Central memory CD8-positive, alpha-beta T cell (primary cell): ENCODE measurements around the gene CCDC85A.

Experiments used
- ATAC-seq: fragments of 150-1000 bp; cut with Tn5 transposase; replicated peaks from 2 replicates; pipeline ENCODE4 v1.10.0; 2022; ENCODE audit warnings: mild to moderate bottlenecking, moderate FRiP score, moderate number of reproducible peaks; ENCODE audit not compliant: poor library complexity, severe bottlenecking; ENCODE audit errors: extremely low read depth
- DNase-seq, 2 donors: peaks; one replicate each; pipeline ENCODE4 v3.0.0; 2021; ENCODE audit warnings: low spot score in 2 of 2
- H3K27ac Mint-ChIP-seq: one replicate; pipeline ENCODE4 v1.8.0; 2022; ENCODE audit warnings: low read depth, mild to moderate bottlenecking, moderate library complexity, mixed read lengths
- H3K27me3 Mint-ChIP-seq: one replicate; pipeline ENCODE4 v1.8.0; 2022; ENCODE audit warnings: mixed read lengths
- H3K36me3 Mint-ChIP-seq: one replicate; pipeline ENCODE4 v1.8.0; 2022; ENCODE audit warnings: mild to moderate bottlenecking, moderate library complexity, mixed read lengths; ENCODE audit not compliant: insufficient read depth
- H3K4me1 Mint-ChIP-seq: one replicate; pipeline ENCODE4 v1.8.0; 2022; ENCODE audit warnings: mixed read lengths
- H3K4me3 Mint-ChIP-seq: one replicate; pipeline ENCODE4 v1.8.0; 2022; ENCODE audit warnings: mild to moderate bottlenecking, moderate library complexity, mixed read lengths
- H3K9me3 Mint-ChIP-seq: one replicate; pipeline ENCODE4 v1.8.0; 2022; ENCODE audit warnings: mixed read lengths

Gene CCDC85A

GRCh38 chr2:56175779-56176178 lies 8.0 kb upstream of the CCDC85A start:
- Mint-ChIP-seq H3K36me3 (no peaks in the 10 kb centered on the region), H3K27me3 (peaks cover 7% of the 10 kb centered on the region), H3K4me3 (no peak overlapping the region), H3K4me1 (no peaks in the 10 kb centered on the region), H3K9me3 (peaks cover 5% of the 10 kb centered on the region), H3K27ac (no peak overlapping the region)
- no peak for ATAC-seq
- DNase-seq, result no peak

DNA sequence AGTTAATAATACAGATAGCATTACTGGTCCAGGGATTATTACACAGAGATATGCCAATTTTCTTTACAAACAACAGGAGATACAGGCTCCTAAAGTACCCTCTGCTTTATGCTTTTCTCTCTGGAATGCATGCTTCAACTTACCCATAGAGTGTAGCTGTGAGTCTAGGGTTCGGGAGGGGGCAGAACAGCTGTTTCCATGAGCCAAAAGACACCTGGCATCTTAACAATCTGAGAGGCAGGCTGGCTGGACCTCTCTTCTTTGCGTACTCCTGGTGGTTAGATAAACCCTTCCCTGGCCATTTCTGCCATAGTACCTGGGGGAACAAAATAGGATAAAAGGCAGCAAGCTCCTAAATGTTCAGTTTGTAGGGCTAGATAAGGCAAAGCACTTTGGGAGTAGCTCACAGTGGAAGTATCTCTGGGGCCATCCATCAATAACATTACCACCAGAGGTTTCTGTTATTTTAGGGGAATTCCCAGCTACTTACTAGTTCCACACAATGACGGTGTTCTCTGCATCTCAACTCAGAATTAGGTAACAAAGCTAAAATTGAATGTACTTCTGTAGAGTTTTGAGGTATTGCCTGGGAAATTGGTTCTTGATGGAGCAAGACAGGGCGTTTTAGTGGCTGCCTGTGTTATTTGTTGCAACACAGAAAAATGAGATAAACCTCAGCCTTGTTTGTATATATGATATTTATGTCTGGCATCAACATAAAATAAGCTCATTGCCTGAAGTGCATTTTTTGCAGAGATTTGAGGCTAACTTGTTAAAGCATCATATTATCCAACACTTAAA lies 6.2 kb upstream of the CCDC85A start:
- ATAC-seq, result no peak
- Mint-ChIP-seq H3K4me3 (no peak overlapping the region), H3K36me3 (no peaks in the 10 kb centered on the region), H3K27ac (no peak overlapping the region), H3K27me3 (peaks cover 22% of the 10 kb centered on the region), H3K9me3 (no peaks in the 10 kb centered on the region), H3K4me1 (no peaks in the 10 kb centered on the region)
- no peak for DNase-seq

- no peak overlapping the region for H3K27ac Mint-ChIP-seq
- H3K4me3 Mint-ChIP-seq, result no peak overlapping the region
- ATAC-seq, result no peak
Measured at GRCh38 chr2:56179931-56180330, 3.9 kb upstream of the CCDC85A start.

DNA sequence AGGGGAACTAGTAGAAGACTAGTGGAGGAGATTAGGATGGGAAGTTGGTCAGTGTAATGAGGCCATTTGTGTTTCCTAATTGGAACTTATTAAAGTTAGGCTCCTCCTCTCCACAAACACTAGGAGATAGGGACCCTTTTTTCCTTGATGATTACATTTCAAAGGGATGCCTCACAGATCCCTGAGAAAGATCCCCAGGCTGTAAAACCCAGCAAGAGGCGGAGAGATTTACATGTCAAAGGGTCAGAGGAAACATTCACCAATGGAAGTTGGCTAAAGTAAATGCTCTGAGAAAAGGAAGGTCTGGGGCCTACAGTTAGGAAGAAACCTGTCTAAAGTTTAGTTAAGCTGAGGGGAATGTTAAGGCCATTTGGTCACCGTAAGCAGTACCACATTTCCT lies 1.4 kb upstream of the CCDC85A start:
- Mint-ChIP-seq H3K27me3 (peaks cover 57% of the 10 kb centered on the region), H3K36me3 (no peaks in the 10 kb centered on the region), H3K4me1 (no peaks in the 10 kb centered on the region), H3K9me3 (no peaks in the 10 kb centered on the region), H3K4me3 (no peak overlapping the region), H3K27ac (no peak overlapping the region)
- ATAC-seq (no peak), DNase-seq (no peak)

More at GRCh38 chr2:56179931-56180330, 3.9 kb upstream of the CCDC85A start:
- Mint-ChIP-seq H3K4me1 (no peaks in the 10 kb centered on the region), H3K9me3 (no peaks in the 10 kb centered on the region), H3K27me3 (peaks cover 32% of the 10 kb centered on the region), H3K36me3 (no peaks in the 10 kb centered on the region)
- DNase-seq, result no peak

GRCh38 chr2:56184500-56185011 lies 766 bp downstream of the CCDC85A start:
- no peaks in the 10 kb centered on the region for H3K4me1 Mint-ChIP-seq
- no peak for ATAC-seq
- H3K27ac Mint-ChIP-seq, result no peak overlapping the region
- DNase-seq, result no peak
- peaks cover 52% of the 10 kb centered on the region for H3K27me3 Mint-ChIP-seq
- H3K4me3 Mint-ChIP-seq, result no peak overlapping the region
- H3K36me3 Mint-ChIP-seq, result no peaks in the 10 kb centered on the region
- H3K9me3 Mint-ChIP-seq, result no peaks in the 10 kb centered on the region

GRCh38 chr2:56185101-56185581 lies 1.4 kb downstream of the CCDC85A start:
- H3K27me3 Mint-ChIP-seq, result peaks cover 52% of the 10 kb centered on the region
- no peak overlapping the region for H3K27ac Mint-ChIP-seq
- DNase-seq (no peak), ATAC-seq (no peak)
- peak overlapping the region; percentile 36 for H3K4me3 Mint-ChIP-seq
- H3K4me1 Mint-ChIP-seq, result no peaks in the 10 kb centered on the region
- no peaks in the 10 kb centered on the region for H3K36me3 Mint-ChIP-seq
- H3K9me3 Mint-ChIP-seq, result no peaks in the 10 kb centered on the region

- H3K4me1 Mint-ChIP-seq, result no peaks in the 10 kb centered on the region
- no peak overlapping the region for H3K27ac Mint-ChIP-seq
- H3K9me3 Mint-ChIP-seq, result no peaks in the 10 kb centered on the region
- no peak for DNase-seq
- ATAC-seq, result no peak
- H3K36me3 Mint-ChIP-seq, result no peaks in the 10 kb centered on the region
- peak overlapping the region; percentile 36 for H3K4me3 Mint-ChIP-seq
- peaks cover 52% of the 10 kb centered on the region for H3K27me3 Mint-ChIP-seq
Measured at GRCh38 chr2:56185582-56186046, 1.8 kb downstream of the CCDC85A start.

DNA sequence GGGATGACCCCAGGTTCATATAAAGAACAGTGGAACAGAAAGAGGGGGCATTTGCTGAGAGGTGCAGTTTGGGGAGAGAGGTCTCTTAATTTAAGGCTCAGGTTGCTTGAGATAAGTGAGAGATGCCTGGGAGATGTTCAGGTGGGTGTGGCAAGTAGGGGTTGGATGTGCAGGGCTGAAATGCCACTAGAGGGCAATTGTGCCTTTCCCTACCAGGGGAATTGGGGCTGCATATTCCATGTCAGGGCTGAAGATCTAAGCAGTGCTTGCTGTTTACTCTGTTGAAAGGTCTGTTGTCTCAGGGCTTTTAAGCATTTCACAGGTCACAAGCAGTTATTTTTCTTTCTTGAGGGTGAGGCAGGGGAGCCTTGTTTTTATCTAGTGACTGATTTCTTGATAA lies 7.8 kb downstream of the CCDC85A start:
- DNase-seq, result no peak
- ATAC-seq, result no peak
- peaks cover 21% of the 10 kb centered on the region for H3K27me3 Mint-ChIP-seq
- H3K27ac Mint-ChIP-seq, result no peak overlapping the region
- no peak overlapping the region for H3K4me3 Mint-ChIP-seq
- H3K4me1 Mint-ChIP-seq, result no peaks in the 10 kb centered on the region
- peaks cover 7% of the 10 kb centered on the region for H3K9me3 Mint-ChIP-seq
- H3K36me3 Mint-ChIP-seq, result no peaks in the 10 kb centered on the region

DNA sequence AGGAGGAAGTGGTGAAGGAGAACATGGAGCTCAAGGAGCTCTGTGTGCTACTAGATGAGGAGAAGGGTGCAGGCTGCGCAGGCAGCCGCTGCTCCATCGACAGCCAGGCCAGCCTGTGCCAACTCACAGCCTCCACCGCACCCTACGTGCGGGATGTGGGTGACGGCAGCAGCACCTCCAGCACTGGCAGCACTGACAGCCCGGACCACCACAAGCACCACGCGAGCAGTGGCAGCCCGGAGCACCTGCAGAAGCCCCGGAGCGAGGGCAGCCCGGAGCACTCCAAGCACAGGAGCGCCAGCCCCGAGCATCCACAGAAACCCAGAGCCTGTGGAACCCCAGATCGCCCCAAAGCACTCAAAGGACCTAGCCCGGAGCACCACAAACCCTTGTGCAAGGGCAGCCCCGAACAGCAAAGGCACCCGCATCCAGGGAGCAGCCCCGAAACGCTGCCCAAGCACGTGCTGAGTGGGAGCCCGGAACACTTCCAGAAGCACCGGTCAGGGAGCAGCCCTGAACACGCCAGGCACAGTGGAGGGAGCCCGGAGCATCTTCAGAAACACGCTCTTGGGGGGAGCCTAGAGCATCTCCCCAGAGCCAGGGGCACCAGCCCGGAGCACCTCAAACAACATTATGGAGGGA lies 9.0 kb downstream of the CCDC85A start:
- no peaks in the 10 kb centered on the region for H3K4me1 Mint-ChIP-seq
- ATAC-seq (no peak), DNase-seq (no peak)
- no peak overlapping the region for H3K4me3 Mint-ChIP-seq
- H3K27ac Mint-ChIP-seq, result no peak overlapping the region
- H3K27me3 Mint-ChIP-seq, result peaks cover 11% of the 10 kb centered on the region
- peaks cover 7% of the 10 kb centered on the region for H3K9me3 Mint-ChIP-seq
- H3K36me3 Mint-ChIP-seq, result no peaks in the 10 kb centered on the region

DNA sequence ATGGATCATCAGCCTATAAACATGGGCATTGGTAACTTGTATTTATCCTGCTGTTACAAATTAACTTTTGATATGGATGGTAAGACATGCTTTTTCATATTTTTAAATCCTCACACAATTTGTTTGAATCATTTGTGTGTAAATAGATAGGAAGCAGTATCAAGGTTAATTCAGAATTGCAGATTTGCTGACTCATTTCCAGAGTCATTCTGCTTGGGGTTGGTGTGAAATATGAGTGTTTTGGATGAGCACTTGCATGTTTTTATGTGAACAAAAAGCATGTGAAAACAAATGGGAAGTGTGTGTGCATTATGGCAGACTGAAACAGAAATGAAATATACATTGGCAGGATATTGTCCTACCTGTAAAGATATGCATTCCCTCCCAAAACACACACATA lies 11.8 kb downstream of the CCDC85A start:
- peaks cover 11% of the 10 kb centered on the region for H3K27me3 Mint-ChIP-seq
- DNase-seq (no peak), ATAC-seq (no peak)
- H3K9me3 Mint-ChIP-seq, result peaks cover 7% of the 10 kb centered on the region
- H3K36me3 Mint-ChIP-seq, result no peaks in the 10 kb centered on the region
- no peak overlapping the region for H3K27ac Mint-ChIP-seq
- no peaks in the 10 kb centered on the region for H3K4me1 Mint-ChIP-seq
- no peak overlapping the region for H3K4me3 Mint-ChIP-seq

DNA sequence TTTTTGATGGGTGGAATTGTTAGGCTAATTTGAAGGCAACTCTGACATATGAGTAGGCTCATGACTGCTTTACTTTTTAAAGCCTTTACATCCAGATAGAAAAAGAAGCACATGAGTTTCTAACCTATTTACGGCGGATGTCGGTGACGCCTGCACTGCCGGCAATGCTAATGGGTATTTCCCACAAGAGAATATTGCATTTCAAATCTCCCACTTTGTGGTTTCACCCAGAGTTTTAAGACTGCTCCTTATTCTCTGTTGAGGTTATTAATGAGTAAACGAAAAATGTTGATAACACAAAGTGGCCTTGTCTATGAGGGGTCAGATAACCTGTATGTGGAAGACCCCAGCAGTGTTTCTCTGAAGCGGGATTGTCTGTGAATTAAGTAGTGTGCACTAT lies 14.0 kb downstream of the CCDC85A start:
- H3K4me1 Mint-ChIP-seq, result no peaks in the 10 kb centered on the region
- H3K9me3 Mint-ChIP-seq, result no peaks in the 10 kb centered on the region
- DNase-seq (no peak), ATAC-seq (no peak)
- no peaks in the 10 kb centered on the region for H3K27me3 Mint-ChIP-seq
- H3K36me3 Mint-ChIP-seq, result no peaks in the 10 kb centered on the region
- no peak overlapping the region for H3K4me3 Mint-ChIP-seq
- no peak overlapping the region for H3K27ac Mint-ChIP-seq

DNA sequence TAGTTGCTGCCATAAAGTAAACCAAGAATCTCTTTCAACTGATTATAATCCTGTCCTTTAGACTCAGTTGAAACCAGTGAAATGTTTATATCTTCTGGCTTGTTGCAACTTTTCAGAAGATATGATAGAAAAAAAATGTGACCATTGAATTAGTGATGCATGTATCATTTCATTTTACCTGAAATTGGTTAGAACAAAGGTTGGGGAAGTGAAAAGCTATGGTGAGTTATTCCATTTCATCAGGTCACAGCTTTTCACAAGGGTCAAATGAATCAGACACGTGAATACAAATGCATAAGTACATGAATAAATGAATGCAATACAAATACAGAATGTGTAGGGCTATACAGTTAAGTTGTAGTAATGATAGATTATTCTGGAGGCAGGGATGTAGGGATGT lies 15.1 kb downstream of the CCDC85A start:
- no peak overlapping the region for H3K27ac Mint-ChIP-seq
- no peaks in the 10 kb centered on the region for H3K27me3 Mint-ChIP-seq
- H3K4me3 Mint-ChIP-seq, result no peak overlapping the region
- no peaks in the 10 kb centered on the region for H3K4me1 Mint-ChIP-seq
- H3K36me3 Mint-ChIP-seq, result no peaks in the 10 kb centered on the region
- no peak for DNase-seq
- H3K9me3 Mint-ChIP-seq, result no peaks in the 10 kb centered on the region
- ATAC-seq, result no peak

DNA sequence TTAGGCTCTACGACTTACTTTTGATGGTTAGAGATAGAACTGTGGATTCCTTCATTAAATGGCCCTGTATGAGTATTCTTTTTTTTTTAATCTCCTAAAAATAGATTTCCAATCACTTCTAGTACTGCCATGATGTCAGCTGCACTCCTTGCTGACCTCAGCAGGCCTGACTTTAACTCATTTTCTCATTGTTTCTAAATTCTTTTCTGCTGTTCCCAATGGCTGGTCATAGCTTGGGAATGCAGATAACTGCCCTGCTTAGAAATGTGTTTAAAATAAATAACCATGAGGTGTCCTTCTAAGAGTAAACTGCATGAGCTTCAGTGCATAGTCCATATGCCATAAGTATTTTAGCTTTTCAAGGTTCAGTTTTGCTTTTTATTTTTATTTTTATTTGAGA lies 15.7 kb downstream of the CCDC85A start:
- ATAC-seq (no peak), DNase-seq (no peak)
- no peak overlapping the region for H3K27ac Mint-ChIP-seq
- no peaks in the 10 kb centered on the region for H3K36me3 Mint-ChIP-seq
- H3K4me3 Mint-ChIP-seq, result no peak overlapping the region
- H3K9me3 Mint-ChIP-seq, result no peaks in the 10 kb centered on the region
- no peaks in the 10 kb centered on the region for H3K27me3 Mint-ChIP-seq
- no peaks in the 10 kb centered on the region for H3K4me1 Mint-ChIP-seq
